Prostate gland (tissue), 2 donors: ENCODE results near the gene YARS1. TPM values are rescaled to one million over a fixed set of nuclear protein-coding genes. Genes with fewer than 3 reads are reported as not detected.

Experiments
- DNase-seq: peaks from one replicate; pipeline ENCODE4 v3.0.0-alpha.2; 2019; ENCODE audit warnings: low spot score
- H3K27ac ChIP-seq, 2 donors: fragments of 200-600 bp; sonication (generic); 2 replicates each; pipeline ENCODE4 v1.5.1; 2017 to 2019
- H3K27me3 ChIP-seq: fragments of 200-600 bp; sonication (generic); replicated peaks from 2 replicates; pipeline ENCODE4 v1.5.1; 2019; ENCODE audit not compliant: insufficient read depth
- H3K36me3 ChIP-seq, 2 donors: fragments of 200-600 bp; sonication (generic); 1 replicate in 1 of 2; 2 replicates in 1 of 2; pipeline versions ENCODE4 v1.5.1 to v1.8.1; 2017 to 2019
- H3K4me1 ChIP-seq: fragments of 200-600 bp; sonication (generic); replicated peaks from 2 replicates; pipeline ENCODE4 v1.5.1; 2019
- H3K4me3 ChIP-seq, 2 donors: fragments of 200-600 bp; sonication (generic); 2 replicates each; pipeline ENCODE4 v1.5.1; 2017 to 2019
- H3K9me3 ChIP-seq: fragments of 200-600 bp; sonication (generic); 2 replicates; pipeline ENCODE4 v1.5.1; 2017
- POLR2A ChIP-seq: fragments of 450-650 bp; IDR thresholded peaks from one replicate; pipeline ENCODE4 v1.6.1; 2016; ENCODE audit warnings: antibody characterized with exemption, mild to moderate bottlenecking
- POLR2AphosphoS5 ChIP-seq: sonication (generic); formaldehyde crosslinking; IDR thresholded peaks from one replicate; pipeline ENCODE4 v1.6.1; 2017; ENCODE audit warnings: antibody characterized with exemption
- WGBS: methylation state at CpG from one replicate; pipeline ENCODE4 v1.1.5; 2018; 5-methylcytosine and 5-hydroxymethylcytosine counted together
- intact Hi-C: fragments of 100-400 bp; cut with DNase I; formaldehyde crosslinking; loops from one replicate; pipeline ENCODE4 v1.14.2; 2022
- total RNA-seq, 2 donors: library from RNA; depleted of rRNA; stranded (reverse); fragments of >200 nt; gene quantifications; one replicate each; pipeline ENCODE4 v1.1.0, GENCODE V29; 2016
- TF ChIP-seq, protein P1 (sequence below), 4 experiments: fragments of 200-600 bp in 2 of 4; fragments of 450-650 bp in 2 of 4; sonication (generic) in 2 of 4; IDR thresholded peaks; 1 replicate in 3 of 4; 2 replicates in 1 of 4; pipeline ENCODE4 v1.5.1; 2016 to 2019; ENCODE audit warnings: antibody characterized with exemption in 4 of 4, mild to moderate bottlenecking in 2 of 4, moderate library complexity in 2 of 4

YARS1 gene
- total RNA-seq, 2 donors from 2014 or later: 32.0 to 63.5 TPM

DNA sequence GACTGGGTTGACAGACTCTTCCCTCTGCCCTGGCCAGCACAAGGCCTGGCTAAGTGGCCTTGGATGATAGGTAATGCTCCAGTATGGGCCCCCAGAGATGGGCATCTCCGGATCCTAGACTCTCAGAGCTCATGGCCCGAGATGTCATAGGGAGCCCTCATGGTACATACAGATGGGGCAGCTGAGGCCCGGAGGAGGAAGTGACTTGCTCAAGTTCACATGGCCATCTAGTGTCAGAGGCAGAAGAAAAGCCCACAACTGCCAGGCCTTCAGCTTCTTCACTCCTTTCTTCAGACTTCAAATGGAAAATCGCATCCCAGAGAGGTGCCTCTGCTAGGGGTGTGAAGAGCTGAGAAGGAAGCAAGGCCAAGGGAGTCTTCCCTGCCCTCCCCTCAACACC lies 67.8 kb downstream of the YARS1 start:
- H3K27ac ChIP-seq: peak overlapping the region; percentile 41 to 47
- H3K4me3 ChIP-seq: no peak overlapping the region
- intact Hi-C loops: no loop called here
- no peaks in the 10 kb centered on the region for H3K27me3 ChIP-seq
- H3K36me3 ChIP-seq: no peaks in the 10 kb centered on the region
- DNase-seq: no peak
- TF ChIP-seq POLR2AphosphoS5: no peak
- TF ChIP-seq POLR2A: no peak
- TF ChIP-seq, protein P1, sequence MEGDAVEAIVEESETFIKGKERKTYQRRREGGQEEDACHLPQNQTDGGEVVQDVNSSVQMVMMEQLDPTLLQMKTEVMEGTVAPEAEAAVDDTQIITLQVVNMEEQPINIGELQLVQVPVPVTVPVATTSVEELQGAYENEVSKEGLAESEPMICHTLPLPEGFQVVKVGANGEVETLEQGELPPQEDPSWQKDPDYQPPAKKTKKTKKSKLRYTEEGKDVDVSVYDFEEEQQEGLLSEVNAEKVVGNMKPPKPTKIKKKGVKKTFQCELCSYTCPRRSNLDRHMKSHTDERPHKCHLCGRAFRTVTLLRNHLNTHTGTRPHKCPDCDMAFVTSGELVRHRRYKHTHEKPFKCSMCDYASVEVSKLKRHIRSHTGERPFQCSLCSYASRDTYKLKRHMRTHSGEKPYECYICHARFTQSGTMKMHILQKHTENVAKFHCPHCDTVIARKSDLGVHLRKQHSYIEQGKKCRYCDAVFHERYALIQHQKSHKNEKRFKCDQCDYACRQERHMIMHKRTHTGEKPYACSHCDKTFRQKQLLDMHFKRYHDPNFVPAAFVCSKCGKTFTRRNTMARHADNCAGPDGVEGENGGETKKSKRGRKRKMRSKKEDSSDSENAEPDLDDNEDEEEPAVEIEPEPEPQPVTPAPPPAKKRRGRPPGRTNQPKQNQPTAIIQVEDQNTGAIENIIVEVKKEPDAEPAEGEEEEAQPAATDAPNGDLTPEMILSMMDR (IDR thresholded peaks at IDR 0.05): no peak
- no peaks in the 10 kb centered on the region for H3K9me3 ChIP-seq
- 93% methylated on average over 4 of the region's 4 CpGs for WGBS
- H3K4me1 ChIP-seq: no peaks in the 10 kb centered on the region

DNA sequence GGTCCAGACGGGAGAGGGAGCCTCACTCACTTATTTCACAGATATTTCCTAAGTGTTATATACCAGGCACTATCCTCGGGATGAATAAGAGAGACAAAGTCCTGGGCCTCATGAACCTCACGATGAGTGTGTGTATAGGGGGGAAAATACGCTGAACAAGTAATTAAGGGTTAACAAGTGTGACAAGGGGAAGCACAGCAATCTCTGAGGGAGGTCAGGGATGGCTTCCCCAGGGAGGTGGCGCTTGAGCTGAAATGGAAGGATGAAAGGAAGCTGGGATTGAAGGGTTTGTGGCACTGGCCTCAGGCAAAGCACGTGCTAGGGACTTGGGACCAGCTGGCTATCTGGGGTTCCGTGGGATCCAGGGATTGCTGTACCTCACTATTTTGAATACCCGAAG lies 68.2 kb downstream of the YARS1 start:
- no peak for DNase-seq
- H3K4me1 ChIP-seq: no peaks in the 10 kb centered on the region
- H3K36me3 ChIP-seq: no peaks in the 10 kb centered on the region
- no peaks in the 10 kb centered on the region for H3K27me3 ChIP-seq
- intact Hi-C loops: no loop called here
- WGBS: 80% methylated on average over 8 of the region's 8 CpGs
- peak overlapping the region in 1 of 2 donors; percentile 15 for H3K27ac ChIP-seq
- TF ChIP-seq POLR2A (no peak), POLR2AphosphoS5 (no peak)
- TF ChIP-seq, protein P1 (IDR thresholded peaks at IDR 0.05): no peak
- H3K4me3 ChIP-seq: no peak overlapping the region
- H3K9me3 ChIP-seq: no peaks in the 10 kb centered on the region

DNA sequence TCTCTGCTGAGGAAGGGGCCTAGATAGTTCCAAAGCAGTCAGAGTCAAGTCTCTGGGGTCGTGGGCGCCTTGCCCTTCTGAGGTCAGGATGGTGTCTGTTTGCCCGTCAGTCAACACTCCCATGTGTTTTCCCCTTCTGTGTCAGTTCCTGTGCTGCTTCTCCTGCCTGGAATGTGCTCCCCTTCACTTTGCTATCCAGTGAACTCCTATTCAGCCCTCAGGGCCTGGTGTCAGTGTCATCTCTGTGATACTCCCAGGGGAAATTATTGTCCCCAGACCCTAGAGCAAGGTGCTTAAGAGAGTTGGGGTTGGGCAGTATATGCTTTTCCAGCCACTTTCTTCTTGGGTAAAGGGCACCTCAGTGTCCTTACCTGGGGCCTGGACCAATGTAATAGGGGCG lies 68.8 kb downstream of the YARS1 start:
- Histone ChIP-seq H3K9me3 (no peaks in the 10 kb centered on the region), H3K27ac (no peak overlapping the region), H3K4me1 (peaks cover 3% of the 10 kb centered on the region), H3K4me3 (no peak overlapping the region), H3K27me3 (no peaks in the 10 kb centered on the region), H3K36me3 (no peaks in the 10 kb centered on the region)
- WGBS: 96% methylated on average over 4 of the region's 4 CpGs
- TF ChIP-seq POLR2AphosphoS5 (no peak), POLR2A (no peak)
- TF ChIP-seq, protein P1 (IDR thresholded peaks at IDR 0.05): no peak
- intact Hi-C loops: no loop called here
- no peak for DNase-seq

DNA sequence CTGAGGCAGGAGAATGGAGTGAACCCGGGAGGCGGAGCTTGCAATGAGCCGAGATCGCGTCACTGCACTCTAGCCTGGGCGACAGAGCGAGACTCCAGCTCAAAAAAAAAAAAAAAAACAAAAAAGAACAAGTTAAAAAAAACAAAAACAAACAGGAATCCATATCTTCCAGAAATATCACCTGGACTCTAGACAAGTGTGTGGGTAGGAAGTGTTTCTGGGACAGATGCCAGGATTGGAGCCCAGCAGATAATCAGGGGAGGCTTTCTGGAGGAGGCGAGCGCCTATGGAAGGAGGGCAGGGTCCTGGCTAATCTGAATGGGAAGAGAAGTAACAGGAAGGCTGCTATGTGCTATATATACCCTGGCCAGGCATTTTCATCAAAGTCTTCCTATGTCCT lies 71.0 kb downstream of the YARS1 start:
- no peaks in the 10 kb centered on the region for H3K27me3 ChIP-seq
- no peak overlapping the region for H3K4me3 ChIP-seq
- intact Hi-C loops: no loop called here
- H3K9me3 ChIP-seq: no peaks in the 10 kb centered on the region
- H3K36me3 ChIP-seq: no peaks in the 10 kb centered on the region
- 78% methylated on average over 9 of the region's 9 CpGs for WGBS
- no peak for TF ChIP-seq POLR2A
- TF ChIP-seq, protein P1 (IDR thresholded peaks at IDR 0.05): no peak
- TF ChIP-seq POLR2AphosphoS5: no peak
- peak overlapping the region in 1 of 2 donors; percentile 36 for H3K27ac ChIP-seq
- peaks cover 7% of the 10 kb centered on the region for H3K4me1 ChIP-seq
- no peak for DNase-seq

DNA sequence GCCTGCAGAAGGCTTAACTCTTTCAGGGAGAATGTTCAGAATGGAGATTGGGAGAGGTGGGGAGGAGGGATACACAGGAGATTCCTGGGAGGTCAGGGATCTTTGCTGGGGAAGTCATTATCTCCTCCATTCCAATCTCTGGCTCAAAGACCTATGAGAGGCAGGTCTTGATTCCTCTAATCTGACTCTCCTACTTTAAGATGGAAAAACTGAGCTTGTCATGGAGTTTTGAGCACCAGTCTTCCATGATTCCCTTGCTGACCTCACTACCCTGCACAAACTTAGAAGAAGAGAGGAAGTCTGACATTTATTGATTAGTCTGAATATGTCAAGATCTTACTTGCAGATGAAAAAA lies 73.1 kb downstream of the YARS1 start:
- Histone ChIP-seq H3K27me3 (no peaks in the 10 kb centered on the region), H3K27ac (peak overlapping the region; percentile 93 to 96), H3K36me3 (no peaks in the 10 kb centered on the region), H3K9me3 (no peaks in the 10 kb centered on the region), H3K4me1 (peaks cover 7% of the 10 kb centered on the region), H3K4me3 (peak overlapping the region in 1 of 2 donors; percentile 84)
- TF ChIP-seq, protein P1 (IDR thresholded peaks at IDR 0.05): no peak
- TF ChIP-seq POLR2AphosphoS5 (no peak), POLR2A (no peak)
- intact Hi-C loops: no loop called here
- DNase-seq: no peak
